HG03135 (cell line): ENCODE data around the gene ASB7.

ENCODE experiments used
- ATAC-seq: cut with Tn5 transposase; IDR thresholded peaks from one replicate; pipeline ENCODE4 v1.9.1; 2021; ENCODE audit warnings: mild to moderate bottlenecking, moderate library complexity; ENCODE audit not compliant: unreplicated experiment

The ASB7 gene

DNA sequence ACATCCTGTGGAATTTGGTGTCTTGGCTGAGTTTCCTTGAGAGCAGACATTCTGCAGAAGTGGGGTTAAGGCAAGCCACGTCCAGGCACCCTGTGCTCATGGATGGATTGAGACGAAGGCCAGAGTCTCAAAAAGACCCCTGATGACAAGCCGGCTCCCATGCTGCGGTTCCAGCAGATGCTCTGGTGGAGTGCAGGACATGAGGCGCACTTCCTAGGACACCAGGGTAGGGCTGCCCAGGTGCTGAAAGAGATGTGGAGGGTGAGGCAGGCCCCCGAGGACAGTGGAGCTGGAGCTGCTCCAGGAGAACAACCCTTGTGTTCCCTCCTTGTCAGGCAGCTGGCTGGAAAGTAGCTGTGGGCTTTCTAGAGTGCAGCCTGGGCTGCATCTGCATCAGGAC, 81.0 kb downstream of the ASB7 start:
- no peak for ATAC-seq

DNA sequence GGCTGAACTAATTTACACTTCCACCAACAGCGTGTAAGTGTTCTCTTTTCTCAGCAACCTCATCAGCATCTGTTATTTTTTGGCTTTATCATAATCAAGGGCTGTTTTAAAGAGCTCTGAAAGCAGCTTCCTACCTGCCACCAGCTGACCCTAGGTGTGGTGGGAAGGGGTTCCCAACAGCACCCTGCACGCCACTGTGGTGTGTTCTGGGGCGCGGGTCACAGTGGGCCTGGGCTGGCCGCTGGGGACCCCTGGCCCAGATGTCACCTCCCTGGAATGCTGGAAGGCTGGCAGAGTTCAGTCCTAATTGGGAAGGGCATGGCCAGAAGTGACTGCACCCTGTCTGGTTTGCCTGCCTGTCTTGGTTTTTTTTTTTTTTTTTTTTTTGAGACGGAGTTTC, 82.2 kb downstream of the ASB7 start:
- no peak for ATAC-seq

DNA sequence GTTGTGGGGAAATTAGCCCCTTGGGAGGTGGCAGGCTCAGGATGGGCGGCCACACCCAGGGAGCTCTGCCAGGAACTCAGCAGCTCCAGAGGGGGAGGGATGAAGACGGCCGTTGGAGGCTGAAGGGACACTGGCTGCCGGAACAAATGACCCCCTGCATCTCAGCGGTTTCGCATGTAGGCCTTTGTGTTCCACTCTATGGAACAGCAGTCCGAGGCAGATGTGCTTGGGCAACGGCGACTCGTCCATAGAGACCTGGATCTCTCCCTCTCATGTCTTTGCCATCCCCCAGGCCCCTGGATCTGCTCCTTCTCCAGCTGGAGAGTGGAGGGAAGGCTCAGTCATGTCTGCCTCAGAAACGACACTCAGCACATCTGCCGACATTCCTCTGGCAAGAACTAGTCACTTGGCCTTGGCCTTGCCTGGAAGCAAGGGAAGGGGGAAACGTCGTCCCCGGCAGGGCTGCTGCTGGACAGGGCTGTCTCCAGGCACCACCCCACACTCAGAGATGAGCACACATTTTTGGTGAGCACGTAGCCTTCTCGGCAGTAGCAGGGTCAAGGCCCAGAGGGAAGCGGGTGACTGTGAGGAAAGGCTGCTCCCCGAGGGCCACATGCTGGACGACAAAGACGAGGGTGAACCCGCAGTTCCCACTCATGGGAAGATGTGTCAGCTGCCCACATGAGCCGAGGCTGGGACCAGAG, 83.8 kb downstream of the ASB7 start:
- no peak for ATAC-seq

DNA sequence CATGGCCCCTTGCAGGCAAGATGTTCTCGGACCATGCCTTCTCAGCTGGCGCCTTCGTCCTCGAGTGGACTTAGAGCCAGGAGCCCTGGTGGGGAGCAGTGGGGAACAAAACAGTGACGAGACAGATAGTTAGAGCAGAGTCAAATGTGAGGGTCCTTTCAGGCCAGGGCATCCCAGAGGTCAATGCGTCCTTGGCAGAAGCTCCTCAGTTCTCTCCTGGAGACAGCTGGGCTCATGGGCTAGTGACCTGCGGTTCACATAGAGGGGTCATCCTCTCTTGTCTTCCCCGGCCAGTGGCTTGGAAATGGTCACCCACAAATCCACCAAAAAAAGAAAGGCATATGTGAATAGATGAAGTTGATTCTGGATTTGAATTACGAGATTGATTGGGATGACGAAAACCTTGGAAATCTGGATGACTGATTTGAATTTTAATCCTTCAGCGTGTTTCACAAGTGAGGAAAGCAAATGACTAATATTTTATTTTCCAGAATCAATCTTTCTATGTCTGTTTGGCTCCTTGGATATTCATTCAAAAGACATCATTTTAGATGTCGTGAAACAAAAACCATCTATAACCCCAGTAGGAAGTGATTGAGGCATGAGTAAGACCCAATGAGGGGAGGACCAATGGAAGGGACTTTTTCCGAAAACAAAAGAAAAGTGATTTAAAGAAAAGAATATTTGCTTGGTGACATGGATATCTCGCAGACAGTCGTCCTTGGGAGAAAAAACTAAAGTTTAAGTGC, 84.5 kb downstream of the ASB7 start:
- ATAC-seq, result no peak

DNA sequence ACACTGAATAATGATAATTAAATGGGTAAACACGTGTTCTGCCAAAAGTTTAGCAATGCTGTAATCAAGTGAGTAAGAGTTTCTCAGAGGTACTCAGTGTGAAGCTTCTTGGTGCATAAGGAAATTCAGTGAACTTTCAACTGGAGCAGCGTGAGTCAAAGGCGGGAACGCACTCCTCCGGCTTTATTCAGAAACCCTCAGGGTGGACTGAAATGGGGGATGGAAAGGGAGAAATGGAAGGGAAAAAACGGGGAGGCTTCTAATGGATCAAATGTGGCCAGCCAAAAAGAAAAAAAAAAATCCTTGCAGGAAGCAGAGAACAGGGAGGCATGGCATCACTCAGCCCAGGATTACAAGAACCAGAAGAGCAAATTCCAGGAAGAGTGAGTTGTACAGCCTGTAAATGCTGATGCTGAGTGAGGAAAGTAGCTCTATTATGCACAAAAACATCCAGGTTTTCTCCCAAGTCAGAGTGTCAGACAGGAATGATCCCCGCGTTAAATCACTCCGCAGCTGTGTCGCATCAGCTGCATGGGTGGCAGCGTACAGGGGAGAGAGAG, 85.3 kb downstream of the ASB7 start:
- ATAC-seq, result no peak

DNA sequence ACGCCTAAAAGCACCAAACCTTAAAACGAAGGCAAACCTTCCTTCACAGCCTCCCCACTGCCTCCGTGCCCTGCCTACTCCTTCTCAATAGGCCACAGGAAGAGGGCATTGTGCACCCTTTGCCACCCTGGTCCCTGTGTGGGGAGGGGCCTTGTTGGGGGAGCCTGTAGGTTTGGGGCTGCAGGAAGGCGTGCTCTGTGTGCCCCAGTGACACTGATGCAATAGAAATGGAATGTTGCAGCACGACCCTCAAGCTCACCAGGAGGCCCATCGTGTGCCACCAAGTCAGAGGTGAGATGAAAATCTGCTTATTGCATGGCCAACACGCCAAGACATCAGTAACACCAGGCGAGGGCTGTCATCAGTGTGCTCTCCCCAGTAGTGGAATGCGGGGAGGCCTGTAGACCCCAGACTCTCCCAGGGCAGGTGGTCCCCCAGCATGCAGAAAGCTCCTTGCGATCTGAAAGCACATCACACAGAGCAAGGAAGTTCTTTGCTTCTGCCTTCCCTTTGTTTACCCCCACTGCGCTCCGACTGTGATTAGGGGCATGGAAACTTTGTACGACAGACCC, 86.2 kb downstream of the ASB7 start:
- ATAC-seq, result no peak

DNA sequence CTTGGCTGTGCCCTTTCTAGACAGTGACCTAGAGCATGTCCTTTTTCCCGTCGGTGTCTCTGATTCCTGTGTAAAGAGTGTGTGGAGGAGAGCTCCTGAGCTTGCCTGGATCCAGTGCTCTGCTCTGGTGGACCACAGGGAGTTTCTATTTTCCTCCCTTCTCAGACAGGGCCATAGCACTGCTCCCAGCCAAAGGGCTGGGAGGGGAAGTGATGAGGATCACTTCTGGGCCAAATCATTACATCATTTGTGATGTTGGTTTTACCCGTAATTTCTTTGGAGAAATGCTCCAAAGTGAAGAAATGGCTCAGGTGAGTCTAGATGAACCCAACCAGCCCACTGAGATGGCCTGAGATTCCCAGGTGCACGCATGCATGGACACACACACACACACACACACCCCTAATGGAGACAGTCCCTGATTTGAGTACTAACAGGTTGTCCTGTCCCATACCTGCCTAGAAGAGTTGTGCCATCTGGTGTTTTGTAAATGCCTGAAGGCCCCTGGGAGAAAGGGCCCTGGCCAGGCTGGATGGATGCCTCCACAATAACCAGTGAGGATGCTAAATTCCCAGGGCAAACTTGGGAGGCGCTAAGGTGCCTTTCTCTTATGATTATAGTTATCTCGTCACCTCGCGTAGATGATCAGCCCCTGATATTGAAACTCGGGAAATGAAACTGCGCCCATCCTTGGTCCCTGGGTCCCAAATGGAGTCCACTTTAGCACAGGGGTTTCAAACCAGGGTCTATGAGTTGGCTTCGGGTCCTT, 86.9 kb downstream of the ASB7 start:
- ATAC-seq, result no peak

DNA sequence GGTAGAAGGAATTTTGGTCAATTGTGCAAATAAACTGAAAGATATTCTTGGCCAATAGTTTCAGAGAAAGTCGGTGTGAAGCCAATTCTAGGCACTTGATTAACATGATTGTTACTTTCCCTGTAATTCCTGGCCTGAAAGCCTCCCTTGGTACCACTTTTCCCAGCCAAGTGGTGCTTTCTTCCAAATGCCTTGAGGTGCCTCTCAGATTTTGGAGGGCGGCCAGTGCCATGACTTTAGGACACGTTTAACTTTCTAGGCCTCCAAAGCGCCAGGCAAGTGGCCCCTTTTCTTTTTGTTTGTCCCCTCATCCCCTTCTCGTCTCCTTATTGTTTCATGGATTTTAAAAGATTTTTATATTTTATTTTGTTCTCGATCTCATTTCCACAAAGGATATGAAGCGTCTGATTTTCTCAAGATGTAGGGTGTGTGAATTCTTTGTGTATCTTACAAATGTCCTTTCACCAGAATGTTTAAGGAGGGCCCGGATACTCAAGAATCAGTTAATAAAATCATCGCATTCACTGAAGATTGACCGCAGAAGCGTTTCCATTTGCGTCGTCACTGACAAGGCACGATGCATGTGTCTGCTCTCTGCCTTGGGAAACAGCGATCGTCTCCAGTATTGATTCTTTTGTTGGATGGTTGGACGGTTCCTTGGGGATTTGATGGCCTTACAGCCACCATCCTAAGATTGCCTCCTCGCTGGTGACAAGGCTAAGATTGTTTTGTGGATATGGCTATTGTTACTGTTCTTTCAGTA, 87.8 kb downstream of the ASB7 start:
- ATAC-seq, result no peak

DNA sequence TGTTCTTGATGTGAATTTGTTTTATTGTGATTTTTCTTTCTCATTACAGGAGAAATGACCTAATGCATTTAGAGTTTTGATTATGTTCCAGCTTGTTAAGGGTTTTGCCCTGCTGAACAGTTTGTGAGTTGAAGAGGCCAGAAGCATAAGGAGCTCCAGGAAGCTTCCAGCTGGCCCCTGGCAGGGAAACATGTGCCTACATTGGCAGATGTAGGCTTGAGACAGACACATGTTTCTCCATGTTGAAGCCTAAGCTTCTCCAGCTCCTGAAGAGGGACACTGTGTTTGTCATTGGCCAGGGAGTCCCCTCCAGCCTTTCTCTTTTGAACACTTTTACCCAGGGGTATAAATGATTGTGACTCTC, 88.4 kb downstream of the ASB7 start:
- no peak for ATAC-seq

DNA sequence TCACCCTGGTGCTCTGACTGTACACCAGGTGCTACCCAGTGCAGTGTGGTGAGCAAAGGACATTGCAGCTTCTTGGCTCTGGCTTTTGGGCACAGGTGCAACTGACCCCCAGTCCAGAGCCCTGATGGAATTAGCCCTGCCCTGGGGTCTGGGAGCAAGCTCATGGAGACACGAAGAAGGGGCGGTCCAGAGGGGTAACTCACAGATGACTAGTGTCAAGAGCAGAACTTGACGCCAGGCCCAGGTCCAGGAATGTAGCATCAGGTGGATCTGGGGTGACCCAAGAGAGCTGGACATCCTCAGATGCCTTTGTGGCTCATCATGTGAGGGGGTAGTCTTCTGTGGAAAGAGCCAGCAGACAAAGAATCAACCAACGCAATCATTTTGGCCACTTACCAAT, 88.9 kb downstream of the ASB7 start:
- no peak for ATAC-seq

DNA sequence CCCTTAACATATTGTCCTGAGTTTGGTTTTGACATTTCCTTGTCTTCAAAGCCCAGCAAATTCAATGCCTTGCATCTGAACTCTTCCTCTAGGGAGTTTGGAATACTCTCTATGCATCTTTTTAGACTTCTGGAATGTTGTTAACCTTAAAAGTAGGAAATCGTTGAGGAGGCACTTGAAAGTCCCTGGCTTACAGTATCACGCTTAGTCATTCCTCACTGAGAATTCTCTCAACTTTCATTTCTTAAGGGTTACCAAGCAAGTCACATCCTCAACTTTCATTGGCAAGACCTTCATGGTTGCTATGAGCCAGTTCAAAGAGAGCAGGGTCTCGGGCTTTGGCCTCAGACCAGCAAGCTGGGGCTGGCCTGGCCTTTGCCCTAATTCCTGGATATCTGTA, 89.9 kb downstream of the ASB7 start:
- ATAC-seq, result no peak

DNA sequence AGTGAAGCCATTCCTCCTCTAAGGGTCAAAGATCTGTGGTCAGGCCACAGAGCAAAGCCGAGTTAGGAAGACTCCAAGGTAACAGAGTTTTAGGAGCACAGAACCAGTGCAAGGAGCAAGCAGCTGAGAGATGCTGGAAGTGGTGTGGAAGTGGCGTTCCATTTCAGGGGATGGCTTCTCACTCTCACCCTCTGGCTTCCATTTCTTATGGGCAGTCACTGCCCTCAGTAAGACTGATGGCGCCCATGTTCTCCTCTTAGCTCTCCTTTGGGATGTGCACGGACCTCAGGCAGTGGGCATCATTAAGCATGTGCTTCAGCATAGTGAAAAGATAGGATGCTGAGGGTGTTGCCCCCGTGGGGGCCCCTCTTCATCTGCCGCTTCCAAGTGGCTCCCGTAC, 90.3 kb downstream of the ASB7 start:
- no peak for ATAC-seq

DNA sequence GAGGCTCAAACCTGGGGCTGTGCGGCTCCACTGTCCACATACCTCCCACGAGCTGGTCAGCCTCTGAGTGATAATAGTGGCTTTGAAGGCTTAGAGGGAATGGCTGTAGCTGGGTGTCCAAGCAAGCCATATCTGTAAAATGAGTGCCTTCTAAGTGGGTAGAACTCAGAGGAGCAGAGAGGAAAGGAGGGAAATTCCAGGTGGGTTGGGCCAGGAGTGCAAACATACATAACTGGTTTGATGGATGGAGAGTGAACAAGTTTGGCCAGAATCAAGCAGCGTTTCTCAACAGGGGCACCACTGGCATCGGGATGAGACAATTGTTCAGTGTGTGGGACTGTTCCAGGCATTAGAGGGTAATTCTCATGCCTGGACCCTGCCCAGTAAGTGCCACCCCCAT, 91.1 kb downstream of the ASB7 start:
- no peak for ATAC-seq

DNA sequence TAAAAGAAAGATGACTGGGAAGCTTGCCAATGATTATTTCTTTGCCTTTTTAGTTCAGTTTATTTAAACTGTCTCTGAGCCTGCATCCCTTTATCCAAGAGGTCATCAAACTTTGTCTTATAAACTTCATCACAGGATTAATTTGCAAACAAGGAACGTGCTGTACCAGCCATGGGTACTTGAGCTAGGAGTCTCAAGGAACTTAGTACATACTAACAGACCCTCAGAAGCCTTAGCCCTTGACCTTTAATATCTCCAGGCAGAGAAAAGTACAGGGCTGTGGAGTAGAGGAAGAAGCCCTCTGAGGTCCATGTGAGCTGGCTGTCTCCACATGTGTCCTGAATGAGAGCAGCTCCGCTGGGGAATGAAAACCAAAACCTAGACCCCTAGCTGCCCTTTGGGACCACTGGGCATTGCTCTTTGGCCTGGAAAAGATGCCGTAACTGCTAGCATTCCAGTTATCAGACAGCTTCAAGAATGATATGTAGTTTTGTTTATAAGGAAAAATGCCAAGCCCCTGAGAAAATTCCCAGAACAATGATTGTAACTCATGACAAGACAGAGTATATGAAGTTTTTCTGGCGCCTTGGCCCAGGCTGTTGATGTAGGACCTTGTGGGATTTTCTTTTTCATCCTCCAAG, 92.1 kb downstream of the ASB7 start:
- no peak for ATAC-seq

DNA sequence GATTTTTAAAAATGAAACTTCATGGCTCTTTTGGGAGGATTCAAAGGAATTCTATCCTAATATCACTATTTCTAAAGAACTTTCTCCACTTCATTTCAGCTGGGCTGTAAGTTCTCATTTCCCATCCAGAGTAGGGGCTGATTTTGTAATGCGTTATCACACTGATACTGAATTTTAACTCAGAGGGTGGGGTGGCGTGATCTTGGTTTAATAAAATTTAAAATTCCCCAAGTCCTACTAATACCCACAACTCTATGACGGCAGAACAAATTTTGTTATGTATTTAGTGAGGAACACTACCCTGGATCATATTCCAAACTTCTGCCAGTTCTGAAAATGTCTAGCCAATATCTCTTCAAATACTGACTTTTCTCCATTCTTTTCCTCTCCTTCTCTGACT, 92.7 kb downstream of the ASB7 start:
- ATAC-seq, result no peak

DNA sequence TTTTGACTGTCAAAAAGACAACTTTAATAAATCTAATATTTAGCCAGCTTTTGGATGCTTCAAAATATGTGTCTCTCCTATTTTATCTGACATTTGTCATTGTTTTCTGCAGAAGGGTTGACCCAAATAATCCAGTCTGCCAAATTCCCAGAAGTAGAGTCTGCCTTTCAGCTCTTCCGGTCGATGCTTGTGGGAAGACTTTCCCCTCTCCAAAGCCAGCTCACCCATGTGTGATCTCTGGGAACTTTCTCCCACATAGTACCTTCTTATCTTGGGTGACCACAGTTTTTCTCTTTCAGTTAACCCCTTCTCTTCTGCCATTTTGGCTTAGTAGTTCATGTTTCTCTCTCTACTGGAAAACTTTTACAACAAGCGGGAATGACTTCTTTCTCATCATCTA, 94.1 kb downstream of the ASB7 start:
- no peak for ATAC-seq
